Activated T-cell treated with anti-CD3 and anti-CD28 coated beads, Interleukin-2, amount 50 U/mL, for 24 hours (primary cell): Measurements from ENCODE around the gene TRIM69.
"Not testable (repeated sequence)": the region's sequence is repeated elsewhere in the genome, so short reads cannot be mapped to it uniquely, and the experiment has no call there.

ENCODE experiments used
- DNase-seq: peaks from one replicate; pipeline ENCODE4 v3.0.0-alpha.2; 2020
- H3K27ac Mint-ChIP-seq: 2 replicates; pipeline ENCODE4 v1.8.0; 2020; ENCODE audit warnings: mild to moderate bottlenecking, mixed read lengths
- H3K27me3 Mint-ChIP-seq: 2 replicates; pipeline ENCODE4 v1.8.0; 2020; ENCODE audit warnings: mixed read lengths
- H3K36me3 Mint-ChIP-seq: 2 replicates; pipeline ENCODE4 v1.8.0; 2020; ENCODE audit warnings: low read depth, mixed read lengths
- H3K4me1 Mint-ChIP-seq: 2 replicates; pipeline ENCODE4 v1.8.0; 2020; ENCODE audit warnings: low read depth, mixed read lengths
- H3K4me3 Mint-ChIP-seq: 2 replicates; pipeline ENCODE4 v1.8.0; 2020; ENCODE audit warnings: mild to moderate bottlenecking, moderate library complexity, mixed read lengths
- H3K9me3 Mint-ChIP-seq: 2 replicates; pipeline ENCODE4 v1.8.0; 2020; ENCODE audit warnings: mixed read lengths

The TRIM69 gene

GRCh38 chr15:44711743-44712345 is 24.5 kb upstream of the TRIM69 start:
- DNase-seq = peak; percentile 82
- Mint-ChIP-seq H3K27ac (peak overlapping the region; percentile 100), H3K4me1 (peaks cover 44% of the 10 kb centered on the region), H3K27me3 (no peaks in the 10 kb centered on the region), H3K4me3 (peak overlapping the region; percentile 99), H3K36me3 (peaks cover 86% of the 10 kb centered on the region), H3K9me3 (no peaks in the 10 kb centered on the region)

GRCh38 chr15:44712346-44713005 is 23.9 kb upstream of the TRIM69 start:
- peaks cover 88% of the 10 kb centered on the region for H3K36me3 Mint-ChIP-seq
- H3K4me3 Mint-ChIP-seq = peak overlapping the region; percentile 99
- peaks cover 51% of the 10 kb centered on the region for H3K4me1 Mint-ChIP-seq
- no peaks in the 10 kb centered on the region for H3K9me3 Mint-ChIP-seq
- H3K27me3 Mint-ChIP-seq = no peaks in the 10 kb centered on the region
- H3K27ac Mint-ChIP-seq = peak overlapping the region; percentile 100
- peak; percentile 78 for DNase-seq

DNA sequence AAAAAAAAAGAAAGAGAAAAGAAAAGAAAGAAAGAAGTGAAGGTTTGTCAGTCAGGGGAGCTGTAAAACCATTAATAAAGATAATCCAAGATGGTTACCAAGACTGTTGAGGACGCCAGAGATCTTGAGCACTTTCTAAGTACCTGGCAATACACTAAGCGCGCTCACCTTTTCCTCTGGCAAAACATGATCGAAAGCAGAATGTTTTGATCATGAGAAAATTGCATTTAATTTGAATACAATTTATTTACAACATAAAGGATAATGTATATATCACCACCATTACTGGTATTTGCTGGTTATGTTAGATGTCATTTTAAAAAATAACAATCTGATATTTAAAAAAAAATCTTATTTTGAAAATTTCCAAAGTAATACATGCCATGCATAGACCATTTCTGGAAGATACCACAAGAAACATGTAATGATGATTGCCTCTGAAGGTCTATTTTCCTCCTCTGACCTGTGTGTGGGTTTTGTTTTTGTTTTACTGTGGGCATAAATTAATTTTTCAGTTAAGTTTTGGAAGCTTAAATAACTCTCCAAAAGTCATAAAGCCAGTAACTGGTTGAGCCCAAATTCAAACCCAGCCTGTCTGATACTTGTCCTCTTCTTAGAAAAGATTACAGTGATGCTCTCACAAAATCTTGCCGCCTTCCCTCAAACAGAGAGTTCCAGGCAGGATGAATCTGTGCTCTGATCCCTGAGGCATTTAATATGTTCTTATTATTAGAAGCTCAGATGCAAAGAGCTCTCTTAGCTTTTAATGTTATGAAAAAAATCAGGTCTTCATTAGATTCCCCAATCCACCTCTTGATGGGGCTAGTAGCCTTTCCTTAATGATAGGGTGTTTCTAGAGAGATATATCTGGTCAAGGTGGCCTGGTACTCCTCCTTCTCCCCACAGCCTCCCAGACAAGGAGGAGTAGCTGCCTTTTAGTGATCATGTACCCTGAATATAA is 23.0 kb upstream of the TRIM69 start:
- no peaks in the 10 kb centered on the region for H3K27me3 Mint-ChIP-seq
- H3K27ac Mint-ChIP-seq = peak overlapping the region; percentile 100
- H3K4me3 Mint-ChIP-seq = peak overlapping the region; percentile 99
- peaks cover 55% of the 10 kb centered on the region for H3K4me1 Mint-ChIP-seq
- no peaks in the 10 kb centered on the region for H3K9me3 Mint-ChIP-seq
- DNase-seq = no peak
- peaks cover 93% of the 10 kb centered on the region for H3K36me3 Mint-ChIP-seq

DNA sequence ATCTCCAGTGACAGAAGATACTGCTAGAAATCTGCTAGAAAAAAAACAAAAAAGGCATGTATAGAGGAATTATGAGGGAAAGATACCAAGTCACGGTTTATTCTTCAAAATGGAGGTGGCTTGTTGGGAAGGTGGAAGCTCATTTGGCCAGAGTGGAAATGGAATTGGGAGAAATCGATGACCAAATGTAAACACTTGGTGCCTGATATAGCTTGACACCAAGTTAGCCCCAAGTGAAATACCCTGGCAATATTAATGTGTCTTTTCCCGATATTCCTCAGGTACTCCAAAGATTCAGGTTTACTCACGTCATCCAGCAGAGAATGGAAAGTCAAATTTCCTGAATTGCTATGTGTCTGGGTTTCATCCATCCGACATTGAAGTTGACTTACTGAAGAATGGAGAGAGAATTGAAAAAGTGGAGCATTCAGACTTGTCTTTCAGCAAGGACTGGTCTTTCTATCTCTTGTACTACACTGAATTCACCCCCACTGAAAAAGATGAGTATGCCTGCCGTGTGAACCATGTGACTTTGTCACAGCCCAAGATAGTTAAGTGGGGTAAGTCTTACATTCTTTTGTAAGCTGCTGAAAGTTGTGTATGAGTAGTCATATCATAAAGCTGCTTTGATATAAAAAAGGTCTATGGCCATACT is 21.1 kb upstream of the TRIM69 start:
- peaks cover 94% of the 10 kb centered on the region for H3K36me3 Mint-ChIP-seq
- H3K27me3 Mint-ChIP-seq = no peaks in the 10 kb centered on the region
- H3K27ac Mint-ChIP-seq = peak overlapping the region; percentile 100
- H3K4me1 Mint-ChIP-seq = peaks cover 59% of the 10 kb centered on the region
- H3K9me3 Mint-ChIP-seq = no peaks in the 10 kb centered on the region
- H3K4me3 Mint-ChIP-seq = peak overlapping the region; percentile 99
- DNase-seq = no peak

- Mint-ChIP-seq H3K36me3 (peaks cover 94% of the 10 kb centered on the region), H3K27ac (peak overlapping the region; percentile 100), H3K4me1 (peaks cover 62% of the 10 kb centered on the region), H3K4me3 (peak overlapping the region; percentile 99), H3K27me3 (no peaks in the 10 kb centered on the region), H3K9me3 (no peaks in the 10 kb centered on the region)
- no peak for DNase-seq
Observed at GRCh38 chr15:44715797-44716334, 20.5 kb upstream of the TRIM69 start.

GRCh38 chr15:44716983-44717602 is 19.2 kb upstream of the TRIM69 start:
- Mint-ChIP-seq H3K4me3 (peak overlapping the region; percentile 99), H3K4me1 (peaks cover 74% of the 10 kb centered on the region), H3K27ac (peak overlapping the region; percentile 100), H3K36me3 (peaks cover 82% of the 10 kb centered on the region), H3K27me3 (no peaks in the 10 kb centered on the region), H3K9me3 (no peaks in the 10 kb centered on the region)
- no peak for DNase-seq

DNA sequence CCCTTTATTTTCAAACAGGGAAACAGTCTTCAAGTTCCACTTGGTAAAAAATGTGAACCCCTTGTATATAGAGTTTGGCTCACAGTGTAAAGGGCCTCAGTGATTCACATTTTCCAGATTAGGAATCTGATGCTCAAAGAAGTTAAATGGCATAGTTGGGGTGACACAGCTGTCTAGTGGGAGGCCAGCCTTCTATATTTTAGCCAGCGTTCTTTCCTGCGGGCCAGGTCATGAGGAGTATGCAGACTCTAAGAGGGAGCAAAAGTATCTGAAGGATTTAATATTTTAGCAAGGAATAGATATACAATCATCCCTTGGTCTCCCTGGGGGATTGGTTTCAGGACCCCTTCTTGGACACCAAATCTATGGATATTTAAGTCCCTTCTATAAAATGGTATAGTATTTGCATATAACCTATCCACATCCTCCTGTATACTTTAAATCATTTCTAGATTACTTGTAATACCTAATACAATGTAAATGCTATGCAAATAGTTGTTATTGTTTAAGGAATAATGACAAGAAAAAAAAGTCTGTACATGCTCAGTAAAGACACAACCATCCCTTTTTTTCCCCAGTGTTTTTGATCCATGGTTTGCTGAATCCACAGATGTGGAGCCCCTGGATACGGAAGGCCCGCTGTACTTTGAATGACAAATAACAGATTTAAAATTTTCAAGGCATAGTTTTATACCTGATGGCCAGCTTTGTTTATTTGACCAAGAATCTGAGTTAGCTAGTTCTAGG is 18.0 kb upstream of the TRIM69 start:
- DNase-seq = no peak
- Mint-ChIP-seq H3K27me3 (no peaks in the 10 kb centered on the region), H3K4me1 (peaks cover 79% of the 10 kb centered on the region), H3K27ac (peak overlapping the region; percentile 100), H3K4me3 (peak overlapping the region; percentile 99), H3K36me3 (peaks cover 69% of the 10 kb centered on the region), H3K9me3 (no peaks in the 10 kb centered on the region)

DNA sequence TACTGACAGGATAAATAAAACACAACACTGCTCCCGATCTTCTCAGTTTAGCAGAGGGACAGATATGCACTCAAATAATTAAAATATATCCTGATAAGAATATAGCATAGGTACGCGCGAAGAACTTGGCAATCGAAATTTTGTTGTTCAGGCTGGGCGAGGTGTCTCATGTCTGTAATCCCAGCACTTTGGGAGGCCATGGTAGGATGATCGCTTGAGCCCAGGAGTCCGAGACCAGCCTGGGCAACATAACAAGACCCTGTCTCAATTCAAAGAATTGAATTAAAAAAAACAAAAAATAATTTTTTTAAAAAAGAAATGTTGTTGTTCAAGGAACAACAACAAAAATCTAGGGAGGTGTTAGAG is 17.4 kb upstream of the TRIM69 start:
- no peaks in the 10 kb centered on the region for H3K9me3 Mint-ChIP-seq
- peaks cover 83% of the 10 kb centered on the region for H3K4me1 Mint-ChIP-seq
- DNase-seq = no peak
- no peaks in the 10 kb centered on the region for H3K27me3 Mint-ChIP-seq
- H3K4me3 Mint-ChIP-seq = peak overlapping the region; percentile 99
- H3K27ac Mint-ChIP-seq = peak overlapping the region; percentile 100
- H3K36me3 Mint-ChIP-seq = peaks cover 64% of the 10 kb centered on the region

GRCh38 chr15:44719293-44719999 is 16.9 kb upstream of the TRIM69 start:
- H3K36me3 Mint-ChIP-seq = peaks cover 58% of the 10 kb centered on the region

DNA sequence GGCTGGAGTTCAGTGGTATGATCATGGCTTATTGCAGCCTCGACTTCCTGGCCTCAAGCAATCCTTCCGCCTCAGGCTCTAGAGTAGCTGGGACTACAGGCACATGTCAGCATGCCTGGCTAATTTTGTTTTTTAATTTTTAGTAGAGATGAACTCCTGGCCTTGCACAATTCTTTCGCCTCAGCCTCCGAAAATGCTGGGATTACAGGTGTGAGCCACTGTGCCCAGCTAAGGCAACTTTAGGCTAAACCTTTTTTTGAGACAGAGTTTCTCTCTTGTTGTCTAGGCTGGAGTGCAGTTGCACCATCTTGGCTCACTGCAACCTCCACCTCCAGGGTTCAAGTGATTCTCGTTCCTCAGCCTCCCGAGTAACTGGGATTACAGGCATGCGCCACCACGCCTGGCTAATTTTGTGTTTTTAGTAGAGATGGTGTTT is 16.3 kb upstream of the TRIM69 start:
- DNase-seq = peak; percentile 62
- H3K9me3 Mint-ChIP-seq, H3K27me3 Mint-ChIP-seq, H3K4me3 Mint-ChIP-seq: not testable (repeated sequence)
- peaks cover 53% of the 10 kb centered on the region for H3K36me3 Mint-ChIP-seq
- peaks cover 90% of the 10 kb centered on the region for H3K4me1 Mint-ChIP-seq
- peak overlapping the region; percentile 100 for H3K27ac Mint-ChIP-seq

More at GRCh38 chr15:44719293-44719999, 16.9 kb upstream of the TRIM69 start:
- Mint-ChIP-seq H3K4me3 (peak overlapping the region; percentile 53), H3K4me1 (peaks cover 89% of the 10 kb centered on the region), H3K27ac (peak overlapping the region; percentile 100), H3K27me3 (no peaks in the 10 kb centered on the region), H3K9me3 (no peaks in the 10 kb centered on the region)
- peak; percentile 74 for DNase-seq

- Mint-ChIP-seq H3K36me3 (peaks cover 47% of the 10 kb centered on the region), H3K27me3 (no peaks in the 10 kb centered on the region), H3K4me3 (peak overlapping the region; percentile 12), H3K9me3 (no peaks in the 10 kb centered on the region), H3K27ac (peak overlapping the region; percentile 100), H3K4me1 (peaks cover 89% of the 10 kb centered on the region)
- DNase-seq = no peak
Observed at GRCh38 chr15:44720460-44721176, 15.7 kb upstream of the TRIM69 start.

DNA sequence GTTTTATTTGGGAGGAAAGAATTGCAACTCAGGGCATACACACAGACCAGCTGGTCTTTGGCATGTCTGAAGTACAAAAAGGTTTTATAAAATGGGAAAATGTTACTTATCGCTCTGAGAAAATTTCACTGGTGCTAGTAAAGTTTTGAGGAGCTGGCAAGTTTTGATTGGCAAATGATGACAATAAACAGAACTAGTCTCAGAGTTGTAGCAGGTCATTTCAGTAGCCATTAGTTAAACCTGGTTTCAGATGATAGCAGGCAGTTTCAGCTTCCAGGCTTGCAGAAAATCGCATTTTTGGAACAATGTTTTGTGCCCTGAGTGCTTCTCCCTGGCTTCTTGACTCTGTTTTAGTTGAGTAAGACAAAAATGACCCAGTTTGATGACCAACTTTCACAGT is 14.3 kb upstream of the TRIM69 start:
- no peak for DNase-seq
- H3K36me3 Mint-ChIP-seq = peaks cover 37% of the 10 kb centered on the region
- peaks cover 88% of the 10 kb centered on the region for H3K4me1 Mint-ChIP-seq
- H3K4me3 Mint-ChIP-seq = peak overlapping the region; percentile 20
- peak overlapping the region; percentile 100 for H3K27ac Mint-ChIP-seq
- no peaks in the 10 kb centered on the region for H3K27me3 Mint-ChIP-seq
- no peaks in the 10 kb centered on the region for H3K9me3 Mint-ChIP-seq
